HEK293T (cell line): ENCODE measurements around the gene EML6.

Experiments
- ARNT ChIP-seq: fragments of 450-650 bp; IDR thresholded peaks from 2 replicates; pipeline ENCODE4 v1.6.1; 2017; ENCODE audit warnings: mild to moderate bottlenecking
- BHLHE40 ChIP-seq: fragments of 450-650 bp; IDR thresholded peaks from 2 replicates; pipeline ENCODE4 v1.6.1; 2016; ENCODE audit warnings: mild to moderate bottlenecking, moderate library complexity, borderline replicate concordance
- ELF4 ChIP-seq: fragments of 450-650 bp; IDR thresholded peaks from 2 replicates; pipeline ENCODE4 v1.6.1; 2017; ENCODE audit warnings: antibody characterized with exemption
- FOXK2 ChIP-seq: fragments of 450-650 bp; IDR thresholded peaks from 2 replicates; pipeline ENCODE4 v1.6.1; 2016; ENCODE audit warnings: mild to moderate bottlenecking
- SP1 ChIP-seq: fragments of 450-650 bp; IDR thresholded peaks from 2 replicates; pipeline ENCODE4 v1.6.1; 2017
- TARDBP ChIP-seq: fragments of 450-650 bp; IDR thresholded peaks from 2 replicates; pipeline ENCODE4 v1.6.1; 2016

GRCh38 chr2:54791831-54792230 is 68.4 kb downstream of the EML6 start:
- TF ChIP-seq FOXK2: no peak
- no peak for TF ChIP-seq ARNT
- TF ChIP-seq SP1: no peak
- TF ChIP-seq ELF4: no peak
- no peak for TF ChIP-seq TARDBP
- TF ChIP-seq BHLHE40: no peak
